GM21381 (cell line): ENCODE measurements around the gene ASAP3.
"Not testable (repeated sequence)": the region's sequence is repeated elsewhere in the genome, so short reads cannot be mapped to it uniquely, and the experiment has no call there.

Experiments
- ATAC-seq: cut with Tn5 transposase; IDR thresholded peaks from one replicate; pipeline ENCODE4 v1.9.1; 2021; ENCODE audit warnings: mild to moderate bottlenecking, moderate library complexity; ENCODE audit not compliant: unreplicated experiment

ASAP3 gene

GRCh38 chr1:23515905-23516304 lies 31.9 kb upstream of the ASAP3 start:
- no peak for ATAC-seq

GRCh38 chr1:23514111-23514679 lies 30.2 kb upstream of the ASAP3 start:
- ATAC-seq, result no peak

GRCh38 chr1:23509896-23510295 lies 25.9 kb upstream of the ASAP3 start:
- no peak for ATAC-seq

- ATAC-seq, result no peak
These were observed 22.6 kb upstream of the ASAP3 start for GRCh38 chr1:23506376-23507107.

- no peak for ATAC-seq
These were observed 21.9 kb upstream of the ASAP3 start for GRCh38 chr1:23505851-23506250.

- not testable (repeated sequence) for ATAC-seq
These were observed 20.2 kb upstream of the ASAP3 start for GRCh38 chr1:23504156-23504555.

- ATAC-seq, result no peak
These were observed 19.0 kb upstream of the ASAP3 start for GRCh38 chr1:23502951-23503350.

GRCh38 chr1:23500466-23500865 lies 16.5 kb upstream of the ASAP3 start:
- ATAC-seq, result no peak

GRCh38 chr1:23497777-23498439 lies 13.9 kb upstream of the ASAP3 start:
- ATAC-seq, result no peak

GRCh38 chr1:23496490-23497181 lies 12.7 kb upstream of the ASAP3 start:
- ATAC-seq, result no peak

- not testable (repeated sequence) for ATAC-seq
These were observed 10.9 kb upstream of the ASAP3 start for GRCh38 chr1:23494836-23495235.

GRCh38 chr1:23492776-23493175 lies 8.8 kb upstream of the ASAP3 start:
- not testable (repeated sequence) for ATAC-seq

- no peak for ATAC-seq
These were observed 8.2 kb upstream of the ASAP3 start for GRCh38 chr1:23492132-23492720.

- ATAC-seq, result no peak
These were observed 5.9 kb upstream of the ASAP3 start for GRCh38 chr1:23489842-23490241.

GRCh38 chr1:23485002-23485332 lies 988 bp upstream of the ASAP3 start:
- ATAC-seq, result no peak

GRCh38 chr1:23484253-23485001 lies 448 bp upstream of the ASAP3 start:
- ATAC-seq, result peak; percentile 61

- no peak for ATAC-seq
These were observed 2.1 kb downstream of the ASAP3 start for GRCh38 chr1:23481904-23482303.

GRCh38 chr1:23481026-23481597 lies 2.9 kb downstream of the ASAP3 start:
- no peak for ATAC-seq

- ATAC-seq, result no peak
These were observed 3.6 kb downstream of the ASAP3 start for GRCh38 chr1:23480187-23481025.

- no peak for ATAC-seq
These were observed 4.4 kb downstream of the ASAP3 start for GRCh38 chr1:23479666-23479941.
